Ovary (tissue), 3 donors: ENCODE data around the gene INTS6.

Experiments used
- CTCF ChIP-seq, 3 donors: fragments of 450-650 bp in 2 of 3; fragments of 200-600 bp in 1 of 3; IDR thresholded peaks; one replicate each; pipeline versions ENCODE4 v1.5.1 to v1.8.0; 2016 to 2022; ENCODE audit warnings: antibody characterized with exemption in 3 of 3, mild to moderate bottlenecking in 1 of 3
- POLR2A ChIP-seq: fragments of 450-650 bp; IDR thresholded peaks from one replicate; pipeline ENCODE4 v1.6.1; 2017; ENCODE audit warnings: antibody characterized with exemption, mild to moderate bottlenecking, moderate library complexity
- donor health status: DM: no; HTN: no; CAD: no.

GRCh38 chr13:51327961-51328360, 124.9 kb downstream of the INTS6 start:
- no peak for TF ChIP-seq CTCF (IDR thresholded peaks at IDR 0.05)
- no peak for TF ChIP-seq POLR2A
